GM12891 (cell line): ENCODE results near the gene OPN1MW3.

ENCODE experiments used
- PAX5 ChIP-seq: IDR thresholded peaks from 2 replicates; pipeline ENCODE4 v1.6.1; 2011; ENCODE audit warnings: low read length, moderate library complexity, mild to moderate bottlenecking; ENCODE audit not compliant: insufficient read depth, severe bottlenecking
- POLR2A ChIP-seq: IDR thresholded peaks from 2 replicates; pipeline ENCODE4 v1.6.1; 2011; ENCODE audit warnings: low read depth, low read length, control low read depth
- POLR2AphosphoS5 ChIP-seq: IDR thresholded peaks from 2 replicates; pipeline ENCODE4 v1.6.1; 2011; ENCODE audit warnings: low read depth, low read length, control low read depth
- POU2F2 ChIP-seq: IDR thresholded peaks from 2 replicates; pipeline ENCODE4 v1.6.1; 2011; ENCODE audit warnings: low read depth, mild to moderate bottlenecking, control low read depth, low read length, moderate library complexity
- SPI1 ChIP-seq: IDR thresholded peaks from 2 replicates; pipeline ENCODE4 v1.6.1; 2011; ENCODE audit warnings: low read depth, low read length, control low read depth
- TAF1 ChIP-seq: IDR thresholded peaks from 2 replicates; pipeline ENCODE4 v1.6.1; 2011; ENCODE audit warnings: low read depth, low read length, control low read depth

DNA sequence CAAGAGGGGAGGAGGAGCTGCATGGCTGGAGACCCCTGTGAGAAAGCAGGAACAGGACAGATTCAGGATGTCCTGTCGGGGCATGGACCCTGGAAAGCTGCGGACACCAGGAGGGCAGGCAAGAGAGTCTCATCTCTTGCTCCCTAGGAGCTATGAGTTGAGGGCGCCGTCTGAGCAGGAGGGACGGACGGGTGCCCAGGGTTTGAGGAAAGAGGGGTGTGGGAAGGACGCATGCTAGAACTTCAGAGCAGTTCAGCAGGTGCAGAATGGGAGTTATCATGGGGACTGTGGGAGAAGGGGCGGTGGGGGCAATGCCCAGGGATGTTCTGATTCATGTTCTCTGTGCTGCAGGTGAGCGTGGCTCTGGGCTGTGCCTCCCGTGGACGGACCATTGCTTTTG, 63.0 kb downstream of the OPN1MW3 start:
- TF ChIP-seq SPI1 (no peak), POLR2A (no peak), POU2F2 (no peak), TAF1 (no peak), POLR2AphosphoS5 (no peak), PAX5 (no peak)
